ENCODE data around the gene TMEM242. TPM values are rescaled to one million over a fixed set of nuclear protein-coding genes. Genes with fewer than 3 reads are reported as not detected.

TMEM242 gene
- total and polyA plus RNA-seq, 2 of the 4 experiments (the other 2 are of a cell fraction) = 2.3 to 4.6 TPM

GRCh38 chr6:157246048-157246630 lies 77.2 kb downstream of the TMEM242 start:
- Histone ChIP-seq H3K36me3 (ENCODE audit: control insufficient read depth, insufficient read depth, low read length) (no peaks in the 10 kb centered on the region), H3K18ac (ENCODE audit: low read depth, low read length) (no peak overlapping the region), H4K8ac (ENCODE audit: low read depth in 2 of 2, low read length in 2 of 2) (no peak overlapping the region), H2BK15ac (ENCODE audit: low read depth, low read length) (no peak overlapping the region), H2BK20ac (ENCODE audit: low read depth, low read length) (no peak overlapping the region), H3K27me3 (ENCODE audit: control insufficient read depth, insufficient read depth, low read length) (peaks cover 23% of the 10 kb centered on the region), H2AK9ac (replicated peaks; ENCODE audit: low read depth, low read length, poor library complexity) (no peak overlapping the region), H2BK5ac (ENCODE audit: low read depth, low read length, poor library complexity, severe bottlenecking) (no peak overlapping the region), H3K56ac (ENCODE audit: extremely low read depth, insufficient read depth, low read length) (no peak overlapping the region), H3K9ac (ENCODE audit: low read depth, low read length) (no peak overlapping the region), H3K4me3 (ENCODE audit: insufficient read depth, low read depth, low read length) (no peak overlapping the region), H4K5ac (ENCODE audit: low read depth, low read length) (no peak overlapping the region), H3K14ac (replicated peaks; ENCODE audit: low read depth, low read length) (no peak overlapping the region), H3K4me1 (ENCODE audit: control insufficient read depth, insufficient read depth, low read length) (no peaks in the 10 kb centered on the region), H2AK5ac (ENCODE audit: low read depth, low read length) (no peak overlapping the region), H3K9me1 (ENCODE audit: insufficient read depth, low read length) (no peaks in the 10 kb centered on the region), H3K4me2 (ENCODE audit: low read depth, low read length) (no peak overlapping the region), H4K20me1 (ENCODE audit: insufficient read depth, low read length) (no peaks in the 10 kb centered on the region), H3K23ac (ENCODE audit: low read depth, low read length) (no peak overlapping the region), H3K9me3 (ENCODE audit: control insufficient read depth, insufficient read depth, low read length) (peaks cover 12% of the 10 kb centered on the region), H3K4ac (ENCODE audit: low read depth, low read length) (no peak overlapping the region), H3K27ac (ENCODE audit: insufficient read depth, low read length) (no peak overlapping the region), H4K91ac (ENCODE audit: insufficient read depth, low read depth, low read length) (no peak overlapping the region), H2AFZ (replicated peaks; ENCODE audit: low read length, poor library complexity) (peak overlapping the region; percentile 6), H2BK120ac (ENCODE audit: low read depth, low read length) (no peak overlapping the region), H3K79me1 (ENCODE audit: low read depth in 1 of 2, low read length in 2 of 2) (no peaks in the 10 kb centered on the region)
- ATAC-seq (ENCODE audit: low read depth) (no peak), DNase-seq (no peak)
- POLR2A ChIA-PET (ENCODE audit: unreplicated experiment) = no interaction called here
- in situ Hi-C loops (cut with MboI; ENCODE audit: low sequenced_read_pairs) (no loop called here), intact Hi-C loops (cut with micrococcal nuclease) (no loop called here), dilution Hi-C loops (cut with HindIII; ENCODE audit: low sequenced_read_pairs, unreplicated experiment) (no loop called here)
- BruUV-seq (replicated peaks) = no TSS peak
- 95% methylated on average over 12 of the region's 21 CpGs; no CpG with 5 or more reads in 1 of the 2 experiments for WGBS, 2 experiments (ENCODE audit: extremely low coverage in 2 of 2, insufficient read length in 1 of 2)
- no peak for TF ChIP-seq ELK1 (IDR thresholded peaks at IDR 0.05; ENCODE audit: borderline replicate concordance, low read depth, low read length)
- no peak for TF ChIP-seq MAZ (IDR thresholded peaks at IDR 0.05; ENCODE audit: borderline replicate concordance, low read depth, low read length)
- TF ChIP-seq RCOR1 (IDR thresholded peaks at IDR 0.05; ENCODE audit: insufficient replicate concordance, low read length) = no peak
- TF ChIP-seq FOS (IDR thresholded peaks at IDR 0.05; ENCODE audit: low read depth, low read length) = no peak
- TF ChIP-seq POLR2A (IDR thresholded peaks at IDR 0.05; ENCODE audit: low read depth, low read length) = no peak
- no peak for TF ChIP-seq RAD21 (IDR thresholded peaks at IDR 0.05; ENCODE audit: low read length)
- TF ChIP-seq CHD1 (IDR thresholded peaks at IDR 0.05; ENCODE audit: low read depth, low read length) = no peak
- TF ChIP-seq MXI1 (IDR thresholded peaks at IDR 0.05; ENCODE audit: borderline replicate concordance, low read depth, low read length) = no peak
- no peak for TF ChIP-seq CEBPB (IDR thresholded peaks at IDR 0.05; ENCODE audit: low read depth, low read length)
- TF ChIP-seq RFX5 (IDR thresholded peaks at IDR 0.05; ENCODE audit: low read depth, low read length) = no peak
- TF ChIP-seq BHLHE40 (IDR thresholded peaks at IDR 0.05; ENCODE audit: low read depth, low read length) = no peak
- TF ChIP-seq SMC3 (IDR thresholded peaks at IDR 0.05; ENCODE audit: low read depth, low read length) = no peak
- no peak for TF ChIP-seq USF2 (IDR thresholded peaks at IDR 0.05; ENCODE audit: low read depth, low read length)
- no peak for TF ChIP-seq CTCF (conservative IDR thresholded peaks at IDR 0.05; ENCODE audit: low read depth, low read length)
- no peak for TF ChIP-seq MAFK (IDR thresholded peaks at IDR 0.05; ENCODE audit: low read depth, low read length)
- TF ChIP-seq NFE2L2 (IDR thresholded peaks at IDR 0.05; ENCODE audit: low read depth, low read length) = no peak
- CTCF ChIA-PET = no interaction called here
